GM13977 (cell line): ENCODE results near the gene GNAT1.

Experiments
- DNase-seq: peaks from one replicate; pipeline ENCODE4 v3.0.0; 2012; ENCODE audit warnings: low spot score
- in situ Hi-C: fragments of 300-500 bp; cut with MboI; formaldehyde crosslinking; loops from one replicate; pipeline ENCODE4 v1.12.0; 2022; ENCODE audit warnings: low sequenced_read_pairs, low pct_unique_long_range_greater_than_20kb, mixed read lengths, inconsistent platforms; ENCODE audit not compliant: unreplicated experiment
- TF ChIP-seq, protein P1 (sequence below): IDR thresholded peaks from 2 replicates; pipeline ENCODE4 v1.5.1; 2012; ENCODE audit warnings: mild to moderate bottlenecking, control low read depth; ENCODE audit not compliant: insufficient read depth; ENCODE audit errors: extremely low read depth, missing control alignments

The GNAT1 gene

DNA sequence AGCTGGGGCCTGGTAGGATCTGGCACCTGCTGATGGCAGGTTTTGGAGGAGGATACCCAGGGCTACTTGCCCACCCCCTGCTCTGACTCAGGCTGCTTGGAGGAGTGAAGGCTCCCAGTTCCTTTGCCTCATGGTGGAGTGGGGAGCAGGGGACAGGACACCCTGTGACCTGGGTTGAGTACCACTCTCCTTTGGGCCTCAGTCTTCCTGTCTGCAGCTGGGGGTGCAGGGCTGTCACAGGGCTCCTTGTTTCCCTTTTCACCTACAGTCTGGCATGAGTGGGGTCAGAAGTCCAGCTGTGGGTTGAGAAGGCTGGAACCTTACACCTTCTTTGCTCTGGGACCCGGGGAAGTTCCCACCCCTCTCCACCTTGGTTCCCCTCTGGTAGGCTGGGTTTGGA lies 21.6 kb upstream of the GNAT1 start:
- in situ Hi-C loops, result no loop called here
- DNase-seq, result no peak
- TF ChIP-seq, protein P1, sequence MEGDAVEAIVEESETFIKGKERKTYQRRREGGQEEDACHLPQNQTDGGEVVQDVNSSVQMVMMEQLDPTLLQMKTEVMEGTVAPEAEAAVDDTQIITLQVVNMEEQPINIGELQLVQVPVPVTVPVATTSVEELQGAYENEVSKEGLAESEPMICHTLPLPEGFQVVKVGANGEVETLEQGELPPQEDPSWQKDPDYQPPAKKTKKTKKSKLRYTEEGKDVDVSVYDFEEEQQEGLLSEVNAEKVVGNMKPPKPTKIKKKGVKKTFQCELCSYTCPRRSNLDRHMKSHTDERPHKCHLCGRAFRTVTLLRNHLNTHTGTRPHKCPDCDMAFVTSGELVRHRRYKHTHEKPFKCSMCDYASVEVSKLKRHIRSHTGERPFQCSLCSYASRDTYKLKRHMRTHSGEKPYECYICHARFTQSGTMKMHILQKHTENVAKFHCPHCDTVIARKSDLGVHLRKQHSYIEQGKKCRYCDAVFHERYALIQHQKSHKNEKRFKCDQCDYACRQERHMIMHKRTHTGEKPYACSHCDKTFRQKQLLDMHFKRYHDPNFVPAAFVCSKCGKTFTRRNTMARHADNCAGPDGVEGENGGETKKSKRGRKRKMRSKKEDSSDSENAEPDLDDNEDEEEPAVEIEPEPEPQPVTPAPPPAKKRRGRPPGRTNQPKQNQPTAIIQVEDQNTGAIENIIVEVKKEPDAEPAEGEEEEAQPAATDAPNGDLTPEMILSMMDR, result no peak

DNA sequence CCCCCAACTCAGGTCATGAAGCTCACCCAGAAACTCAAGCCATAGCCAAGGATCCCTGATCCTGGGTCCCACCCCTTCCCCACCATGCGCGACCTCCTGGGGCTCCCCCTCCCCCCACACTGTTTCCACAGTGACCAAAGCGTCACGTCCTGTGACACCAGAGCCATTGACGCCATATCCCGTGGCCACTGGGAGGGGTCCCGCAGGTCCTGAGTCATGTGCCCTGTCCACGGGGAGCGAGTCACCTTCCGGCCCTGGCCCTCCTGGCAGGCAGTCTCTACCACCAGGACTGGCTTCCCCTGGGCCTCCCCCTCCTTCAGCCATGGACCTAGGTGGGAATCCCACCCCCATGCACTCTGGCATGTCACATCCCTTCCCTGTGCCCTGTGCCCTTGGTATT lies 20.7 kb upstream of the GNAT1 start:
- in situ Hi-C loops, result no loop called here
- TF ChIP-seq, protein P1, result no peak
- no peak for DNase-seq

DNA sequence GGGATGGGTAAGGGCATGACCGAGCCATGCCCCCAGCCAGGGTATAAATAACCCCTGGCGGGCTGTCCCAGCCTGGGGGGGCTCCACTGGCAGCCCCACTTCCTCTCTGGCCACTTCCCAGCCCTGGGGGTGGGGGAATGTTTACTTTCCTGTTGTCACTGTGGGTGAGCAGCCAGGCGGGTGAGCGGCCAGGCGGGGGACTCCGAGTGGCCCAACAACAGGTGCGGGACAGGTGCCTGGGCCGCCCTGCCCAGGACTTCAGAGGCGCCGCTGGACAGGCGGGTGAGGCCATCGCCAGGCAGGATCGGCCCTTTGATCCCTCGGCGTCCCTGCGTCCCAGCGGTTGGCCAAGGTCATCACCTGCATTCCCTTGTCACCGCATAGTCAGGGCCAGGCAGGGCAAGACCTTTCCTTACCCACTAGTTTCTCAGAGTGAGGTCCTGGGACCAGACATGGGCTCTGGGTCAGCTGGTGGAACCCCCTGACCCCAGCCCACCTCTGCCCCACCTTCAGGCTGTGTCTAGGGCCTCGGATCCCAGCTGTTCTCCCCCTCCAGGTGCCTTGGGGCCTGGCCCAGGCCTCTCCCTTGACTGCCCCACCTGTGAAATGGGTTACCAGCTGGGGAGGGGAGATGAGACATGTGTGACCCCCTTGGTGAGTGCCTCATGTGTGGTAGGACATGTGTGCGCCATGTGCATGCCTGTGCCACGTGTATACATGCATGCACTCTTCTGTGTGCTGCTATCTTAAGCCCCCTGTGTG lies 19.7 kb upstream of the GNAT1 start:
- DNase-seq, result no peak
- in situ Hi-C loops, result no loop called here
- TF ChIP-seq, protein P1, result no peak

DNA sequence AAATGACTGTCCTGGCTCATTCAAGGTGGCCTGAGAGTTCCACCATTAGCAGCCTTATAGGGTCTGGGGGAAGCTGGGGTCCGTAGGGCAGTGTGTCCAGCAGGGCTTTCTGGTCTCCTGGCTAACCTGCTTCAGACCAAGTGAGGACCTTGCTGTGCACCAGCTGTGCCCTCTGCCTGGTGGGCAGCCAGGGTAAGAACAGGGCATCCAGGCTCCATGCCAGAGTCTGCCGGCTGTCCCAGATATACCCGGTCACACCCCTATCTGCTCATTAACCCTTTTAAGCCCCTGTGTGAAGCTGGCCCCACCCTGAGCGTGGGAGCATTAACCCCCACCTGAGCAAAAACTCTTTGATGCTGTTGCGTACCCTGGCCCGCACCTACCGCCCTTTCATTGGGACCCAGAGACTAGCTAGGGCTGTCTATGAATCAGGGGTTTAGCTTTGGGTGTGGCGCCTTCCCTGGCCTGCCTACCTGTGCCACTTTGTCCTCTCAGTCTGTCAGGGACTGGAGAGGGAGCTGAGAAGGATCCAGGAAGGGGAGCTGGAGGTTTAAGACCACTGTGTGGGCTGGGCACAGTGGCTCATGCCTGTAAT lies 18.7 kb upstream of the GNAT1 start:
- in situ Hi-C loops, result no loop called here
- TF ChIP-seq, protein P1, result no peak
- DNase-seq, result no peak

DNA sequence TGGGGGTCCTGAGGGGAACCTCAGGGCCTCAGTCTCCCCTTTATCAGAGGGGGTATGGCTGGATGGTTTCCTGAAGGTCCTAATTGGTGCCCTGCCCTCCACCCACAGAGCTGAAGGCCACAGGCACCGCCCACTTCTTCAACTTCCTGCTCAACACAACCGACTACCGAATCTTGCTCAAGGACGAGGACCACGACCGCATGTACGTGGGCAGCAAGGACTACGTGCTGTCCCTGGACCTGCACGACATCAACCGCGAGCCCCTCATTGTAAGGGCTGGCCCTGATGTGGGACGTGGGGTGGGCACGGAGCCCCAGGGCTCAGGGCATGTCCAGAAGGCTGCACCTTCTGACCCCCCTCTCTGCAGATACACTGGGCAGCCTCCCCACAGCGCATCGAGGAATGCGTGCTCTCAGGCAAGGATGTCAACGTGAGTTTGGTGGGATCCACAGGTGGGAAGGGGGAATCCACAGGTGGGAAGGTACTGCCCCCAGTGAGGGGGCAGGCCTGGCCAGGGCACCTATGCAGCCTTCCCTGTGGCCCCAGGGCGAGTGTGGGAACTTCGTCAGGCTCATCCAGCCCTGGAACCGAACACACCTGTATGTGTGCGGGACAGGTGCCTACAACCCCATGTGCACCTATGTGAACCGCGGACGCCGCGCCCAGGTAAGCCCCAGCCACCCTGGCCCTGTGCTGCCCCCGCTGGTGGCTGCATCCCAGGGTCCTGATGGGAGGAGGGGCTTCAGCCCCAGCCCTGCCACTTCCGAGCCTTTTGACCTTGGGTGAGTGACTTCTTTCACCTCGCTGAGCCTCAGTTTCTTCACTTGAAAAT lies 17.5 kb upstream of the GNAT1 start:
- no peak for DNase-seq
- in situ Hi-C loops, result no loop called here
- TF ChIP-seq, protein P1, result no peak

DNA sequence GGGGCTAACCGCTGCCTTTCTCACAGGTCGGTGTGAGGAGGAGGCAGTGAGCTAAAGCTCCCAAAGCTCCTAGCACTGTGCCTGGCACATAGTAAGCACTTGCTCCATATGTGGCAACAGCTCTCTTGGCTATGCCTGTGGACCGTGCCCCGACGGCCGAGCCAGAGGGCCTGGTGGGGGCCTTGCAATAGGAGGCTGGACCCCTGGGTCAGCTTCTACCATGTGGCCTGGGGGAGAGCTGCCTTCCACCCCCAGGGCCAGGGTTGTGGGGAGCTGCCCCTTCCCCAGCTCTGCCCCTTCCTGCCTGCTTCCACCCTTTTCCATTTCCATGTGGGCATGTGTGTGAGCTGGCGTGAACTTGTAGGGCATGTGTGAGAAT lies 16.9 kb upstream of the GNAT1 start:
- in situ Hi-C loops, result no loop called here
- TF ChIP-seq, protein P1, result no peak
- DNase-seq, result no peak
